VCaP (cell line): ENCODE data around the gene RPS27A.
A peak's percentile ranks its signal among the peaks of the same experiment; 100 is the strongest.
"Not testable (repeated sequence)": the region's sequence is repeated elsewhere in the genome, so short reads cannot be mapped to it uniquely, and the experiment has no call there.

Source experiments
- H3K27ac ChIP-seq: fragments of 450-650 bp; 2 replicates; pipeline ENCODE4 v1.5.1; 2017
- CTCF ChIP-seq: fragments of 450-650 bp; conservative IDR thresholded peaks from 2 replicates; pipeline ENCODE4 v1.5.1; 2017; ENCODE audit warnings: mild to moderate bottlenecking, moderate library complexity

RPS27A gene

DNA sequence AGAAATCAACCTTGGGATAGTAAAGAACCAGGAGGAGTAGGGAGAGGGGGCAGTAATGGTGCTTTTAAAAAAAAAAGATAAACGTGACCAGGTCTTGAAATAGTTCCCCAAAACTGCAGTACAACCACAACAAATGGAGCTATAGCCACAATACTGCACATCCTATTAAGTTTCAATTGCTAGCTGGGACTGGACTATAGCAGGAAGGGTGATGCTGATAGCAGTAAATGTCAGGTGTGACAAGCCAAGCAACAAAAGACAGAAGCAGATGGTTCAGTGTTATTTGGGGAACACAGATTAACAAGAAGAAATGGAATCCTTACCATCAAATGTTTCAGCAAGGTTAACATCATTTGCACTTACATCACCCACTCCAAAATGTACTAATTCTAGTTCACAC lies 10.1 kb downstream of the RPS27A start:
- TF ChIP-seq CTCF = no peak
- H3K27ac ChIP-seq = no peak overlapping the region

GRCh38 chr2:55245411-55245810 lies 12.9 kb downstream of the RPS27A start:
- no peak overlapping the region for H3K27ac ChIP-seq
- TF ChIP-seq CTCF = no peak

DNA sequence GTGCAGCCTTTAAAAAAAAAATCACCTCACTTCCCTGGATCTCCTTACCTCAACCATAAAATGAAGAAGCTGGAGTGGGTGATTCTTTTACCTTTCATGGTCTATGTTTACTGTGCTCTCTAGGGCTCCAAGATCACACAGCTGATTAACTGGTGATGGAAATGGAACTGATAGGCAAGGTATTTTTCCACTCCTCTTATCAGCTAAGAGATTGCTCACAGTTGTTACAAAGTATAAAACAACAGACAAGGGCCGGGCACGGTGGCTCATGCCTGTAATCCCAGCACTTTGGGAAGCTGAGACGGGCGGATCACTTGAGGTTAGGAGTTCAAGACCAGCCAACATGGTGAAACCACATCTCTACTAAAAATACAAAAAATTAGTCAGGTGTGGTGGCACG lies 14.5 kb downstream of the RPS27A start:
- no peak for TF ChIP-seq CTCF
- H3K27ac ChIP-seq = no peak overlapping the region

GRCh38 chr2:55252832-55253231 lies 20.3 kb downstream of the RPS27A start:
- H3K27ac ChIP-seq = no peak overlapping the region
- no peak for TF ChIP-seq CTCF

- H3K27ac ChIP-seq = not testable (repeated sequence)
These were observed 27.1 kb downstream of the RPS27A start for GRCh38 chr2:55259586-55259985.

DNA sequence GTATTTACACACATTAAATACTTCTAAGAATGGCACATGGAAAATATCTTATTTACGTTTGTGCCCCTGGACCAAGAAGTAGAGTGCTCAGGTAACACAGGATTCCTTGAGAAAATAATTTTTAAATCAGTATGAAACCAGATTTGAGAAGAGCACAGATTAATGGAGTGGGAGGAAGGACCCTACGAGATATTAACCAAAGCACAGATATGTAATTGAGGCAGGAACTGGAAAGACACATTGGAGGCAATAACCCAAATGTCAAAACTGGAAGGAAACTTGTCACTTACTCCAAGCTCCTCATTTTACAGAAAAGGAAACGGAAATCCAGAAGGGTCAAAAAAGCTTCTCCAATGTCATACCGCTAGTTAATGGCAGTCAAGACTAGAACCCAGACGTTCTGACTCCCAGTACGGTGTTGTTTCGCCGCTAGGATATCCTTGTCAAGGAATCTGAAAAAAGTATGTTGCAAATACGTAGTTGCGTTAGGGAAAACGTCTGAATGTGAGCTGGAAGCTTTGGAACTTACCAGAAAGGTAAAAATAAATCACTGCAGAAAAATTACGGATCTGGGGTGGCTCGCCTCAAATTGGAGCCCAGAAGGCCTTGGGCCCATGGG lies 35.9 kb downstream of the RPS27A start:
- TF ChIP-seq CTCF = no peak
- peak overlapping the region; percentile 89 for H3K27ac ChIP-seq

- TF ChIP-seq CTCF = no peak
- H3K27ac ChIP-seq = peak within 1 kb of the TSS; percentile 89
These were observed 36.6 kb downstream of the RPS27A start, which contains the start of gene MTIF2 for GRCh38 chr2:55268907-55269644. Gene MTIF2 (minus strand): TSS chr2:55269231. CDS start chr2:55263858, 5,373 bp downstream.

- peak overlapping the region; percentile 89 for H3K27ac ChIP-seq
- TF ChIP-seq CTCF = no peak
These were observed 37.1 kb downstream of the RPS27A start for GRCh38 chr2:55269645-55269990.

DNA sequence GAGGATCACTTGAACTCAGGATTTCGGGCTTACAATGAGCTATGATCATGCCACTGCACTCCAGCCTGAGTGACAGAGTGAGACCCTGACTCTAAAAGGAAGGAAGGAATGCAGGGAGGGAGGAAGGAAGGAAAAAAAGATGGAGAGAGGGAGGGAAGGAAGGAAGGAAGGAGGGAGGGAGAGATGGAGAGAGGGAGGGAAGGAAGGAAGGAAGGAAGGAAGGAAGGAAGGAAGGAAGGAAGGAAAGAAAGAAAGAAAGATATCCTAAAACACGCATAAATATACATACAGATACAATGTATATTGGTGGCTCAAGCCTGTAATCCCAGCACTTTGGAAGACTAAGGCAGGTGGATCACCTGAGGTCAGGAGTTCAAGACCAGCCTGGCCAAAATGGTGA lies 41.9 kb downstream of the RPS27A start:
- not testable (repeated sequence) for H3K27ac ChIP-seq
